ENCODE results near the gene PLIN1.

Gene PLIN1

GRCh38 chr15:89621547-89621946 is 57.6 kb downstream of the PLIN1 start:
- in situ Hi-C loops (cut with HindIII; ENCODE audit: low sequenced_read_pairs): no loop called here
- H3K4me3 ChIP-seq (ENCODE audit: low read depth, low read length): no peak overlapping the region
- no peak for TF ChIP-seq CTCF (IDR thresholded peaks at IDR 0.05; ENCODE audit: low read depth, low read length)
- DNase-seq (ENCODE audit: low read depth, low spot score): no peak

- no peak for TF ChIP-seq CTCF (IDR thresholded peaks at IDR 0.05; ENCODE audit: low read depth, low read length)
- in situ Hi-C loops (cut with HindIII; ENCODE audit: low sequenced_read_pairs): no loop called here
- no peak overlapping the region for H3K4me3 ChIP-seq (ENCODE audit: low read depth, low read length)
- DNase-seq (ENCODE audit: low read depth, low spot score): no peak
Measured at GRCh38 chr15:89616228-89616627, 62.9 kb downstream of the PLIN1 start.

DNA sequence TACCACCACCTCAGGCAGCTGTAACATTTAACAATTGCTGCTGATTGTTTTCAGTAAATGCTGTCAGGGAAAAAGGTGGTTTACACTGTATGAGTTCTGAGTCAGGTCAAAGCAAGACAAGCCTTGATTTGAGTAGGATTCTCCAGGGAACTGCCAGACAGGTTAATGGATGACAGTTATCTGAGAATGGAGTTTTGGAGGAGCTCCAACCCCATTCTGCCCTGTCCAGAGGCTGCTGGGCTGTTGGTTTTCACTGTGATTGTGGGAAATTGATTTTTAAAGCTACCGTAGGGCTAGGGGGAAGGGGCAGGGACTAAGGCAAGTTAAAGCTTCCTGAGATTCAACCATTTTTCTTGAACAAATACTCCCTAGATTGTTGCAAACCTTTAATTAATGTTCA is 64.0 kb downstream of the PLIN1 start:
- no peak for TF ChIP-seq CTCF (IDR thresholded peaks at IDR 0.05; ENCODE audit: low read depth, low read length)
- in situ Hi-C loops (cut with HindIII; ENCODE audit: low sequenced_read_pairs): no loop called here

More for the DNA sequence above, 64.0 kb downstream of the PLIN1 start:
- H3K4me3 ChIP-seq (ENCODE audit: low read depth, low read length): no peak overlapping the region
- no peak for DNase-seq (ENCODE audit: low read depth, low spot score)
